Activated naive CD8-positive, alpha-beta T cell (primary cell): ENCODE data around the gene MRPL41.
A peak's percentile ranks its signal among the peaks of the same experiment; 100 is the strongest.
"Not testable (repeated sequence)": the region's sequence is repeated elsewhere in the genome, so short reads cannot be mapped to it uniquely, and the experiment has no call there.

Experiments used
- H3K27ac Mint-ChIP-seq: one replicate; pipeline ENCODE4 v1.8.0; 2021; ENCODE audit warnings: mixed read lengths
- H3K27me3 Mint-ChIP-seq: one replicate; pipeline ENCODE4 v1.8.0; 2021; ENCODE audit warnings: mixed read lengths
- H3K36me3 Mint-ChIP-seq: one replicate; pipeline ENCODE4 v1.8.0; 2021; ENCODE audit warnings: mixed read lengths
- H3K4me1 Mint-ChIP-seq: one replicate; pipeline ENCODE4 v1.8.0; 2021; ENCODE audit warnings: low read depth, mixed read lengths
- H3K4me3 Mint-ChIP-seq: one replicate; pipeline ENCODE4 v1.8.0; 2021; ENCODE audit warnings: mild to moderate bottlenecking, mixed read lengths
- H3K9me3 Mint-ChIP-seq: one replicate; pipeline ENCODE4 v1.8.0; 2021; ENCODE audit warnings: low read depth, mixed read lengths

Gene MRPL41

DNA sequence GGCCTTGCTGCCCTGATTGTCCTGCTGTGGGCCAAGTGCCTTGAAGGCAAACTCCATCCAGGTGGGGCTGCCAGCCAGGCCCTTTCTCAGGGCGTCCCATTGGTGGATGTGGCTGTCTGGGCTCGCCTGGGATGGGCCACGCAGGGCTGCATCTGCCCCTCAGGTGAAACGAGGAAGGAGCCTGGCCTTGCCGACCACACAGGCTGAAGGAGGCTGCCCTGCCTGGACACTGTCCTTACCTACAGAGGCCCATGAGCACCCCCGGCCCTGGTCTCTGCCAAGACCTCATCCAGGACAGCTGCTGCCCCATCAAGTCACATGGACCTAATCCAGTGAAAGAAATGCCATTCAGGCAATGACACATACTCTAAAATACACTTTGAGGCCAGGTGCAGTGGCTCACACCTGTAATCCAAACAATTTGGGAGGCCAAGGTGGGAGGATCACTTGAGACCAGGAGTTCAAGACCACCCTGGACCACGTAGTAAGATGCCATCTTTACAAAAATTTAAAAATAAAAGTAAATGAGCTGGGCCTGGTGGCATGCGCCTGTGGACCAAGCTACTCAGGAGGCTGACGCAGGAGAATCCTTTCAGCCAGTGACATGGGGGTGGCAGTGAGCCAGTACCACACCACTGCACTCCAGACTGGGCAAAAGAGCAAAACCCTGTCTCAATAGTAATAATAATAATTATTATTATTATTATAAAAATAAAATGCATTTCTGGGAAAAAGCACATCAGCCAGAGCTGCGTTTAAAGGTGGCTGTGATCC lies 35.3 kb upstream of the MRPL41 start:
- H3K27me3 Mint-ChIP-seq: no peaks in the 10 kb centered on the region
- H3K4me3 Mint-ChIP-seq: no peak overlapping the region
- H3K36me3 Mint-ChIP-seq: no peaks in the 10 kb centered on the region
- no peaks in the 10 kb centered on the region for H3K4me1 Mint-ChIP-seq
- H3K27ac Mint-ChIP-seq: no peak overlapping the region
- no peaks in the 10 kb centered on the region for H3K9me3 Mint-ChIP-seq

DNA sequence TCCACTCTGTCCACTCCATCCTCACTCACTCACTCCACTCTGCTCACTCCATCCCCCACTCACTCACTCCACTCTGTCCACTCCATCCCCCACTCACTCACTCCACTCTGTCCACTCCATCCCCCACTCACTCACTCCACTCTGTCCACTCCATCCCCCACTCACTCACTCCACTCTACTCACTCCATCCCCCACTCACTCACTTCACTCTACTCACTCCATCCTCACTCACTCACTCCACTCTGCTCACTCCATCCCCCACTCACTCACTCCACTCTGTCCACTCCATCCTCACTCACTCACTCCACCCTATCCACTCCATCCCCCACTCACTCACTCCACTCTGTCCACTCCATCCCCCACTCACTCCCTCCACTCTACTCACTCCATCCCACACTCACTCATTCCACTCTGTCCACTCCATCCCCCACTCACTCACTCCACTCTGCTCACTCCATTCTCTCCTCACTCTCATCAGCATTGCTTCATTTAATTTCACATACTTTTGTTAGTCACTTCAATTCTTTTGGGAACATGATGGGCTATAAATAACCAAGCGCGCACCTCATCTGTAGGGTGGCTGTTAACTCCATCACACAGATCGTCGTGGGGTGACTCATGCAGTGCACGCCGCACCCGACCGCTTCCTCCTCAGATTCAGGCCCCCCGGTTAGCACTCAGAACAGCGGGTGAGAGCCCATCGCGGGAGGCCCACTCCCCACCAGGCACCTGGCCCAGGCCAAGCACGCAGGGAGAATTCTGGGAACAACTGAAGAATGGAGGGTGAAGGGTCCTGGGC lies 32.8 kb upstream of the MRPL41 start:
- H3K36me3 Mint-ChIP-seq, H3K27ac Mint-ChIP-seq, H3K9me3 Mint-ChIP-seq, H3K27me3 Mint-ChIP-seq, H3K4me1 Mint-ChIP-seq, H3K4me3 Mint-ChIP-seq: not testable (repeated sequence)

DNA sequence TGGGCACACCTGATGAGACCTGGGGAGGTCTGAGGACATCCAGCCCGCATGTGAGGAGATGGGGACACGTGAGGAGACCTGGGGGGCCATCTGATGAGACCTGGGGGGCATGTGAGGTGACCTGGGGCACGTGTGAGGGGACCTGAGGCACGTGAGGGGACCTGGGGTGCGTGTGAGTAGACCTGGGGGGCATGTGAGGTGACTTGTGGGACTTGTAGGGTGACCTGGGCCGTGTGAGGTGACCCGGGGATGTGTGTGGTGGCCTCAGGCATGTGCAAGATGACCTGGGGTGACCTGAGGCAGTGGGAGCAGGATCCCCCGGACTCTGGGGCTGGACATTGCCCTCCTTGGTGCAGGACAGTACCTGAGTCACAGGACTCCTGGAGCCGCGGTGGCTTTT lies 32.1 kb upstream of the MRPL41 start:
- Mint-ChIP-seq H3K36me3 (no peaks in the 10 kb centered on the region), H3K27ac (no peak overlapping the region), H3K9me3 (no peaks in the 10 kb centered on the region), H3K4me1 (no peaks in the 10 kb centered on the region), H3K27me3 (no peaks in the 10 kb centered on the region), H3K4me3 (no peak overlapping the region)

DNA sequence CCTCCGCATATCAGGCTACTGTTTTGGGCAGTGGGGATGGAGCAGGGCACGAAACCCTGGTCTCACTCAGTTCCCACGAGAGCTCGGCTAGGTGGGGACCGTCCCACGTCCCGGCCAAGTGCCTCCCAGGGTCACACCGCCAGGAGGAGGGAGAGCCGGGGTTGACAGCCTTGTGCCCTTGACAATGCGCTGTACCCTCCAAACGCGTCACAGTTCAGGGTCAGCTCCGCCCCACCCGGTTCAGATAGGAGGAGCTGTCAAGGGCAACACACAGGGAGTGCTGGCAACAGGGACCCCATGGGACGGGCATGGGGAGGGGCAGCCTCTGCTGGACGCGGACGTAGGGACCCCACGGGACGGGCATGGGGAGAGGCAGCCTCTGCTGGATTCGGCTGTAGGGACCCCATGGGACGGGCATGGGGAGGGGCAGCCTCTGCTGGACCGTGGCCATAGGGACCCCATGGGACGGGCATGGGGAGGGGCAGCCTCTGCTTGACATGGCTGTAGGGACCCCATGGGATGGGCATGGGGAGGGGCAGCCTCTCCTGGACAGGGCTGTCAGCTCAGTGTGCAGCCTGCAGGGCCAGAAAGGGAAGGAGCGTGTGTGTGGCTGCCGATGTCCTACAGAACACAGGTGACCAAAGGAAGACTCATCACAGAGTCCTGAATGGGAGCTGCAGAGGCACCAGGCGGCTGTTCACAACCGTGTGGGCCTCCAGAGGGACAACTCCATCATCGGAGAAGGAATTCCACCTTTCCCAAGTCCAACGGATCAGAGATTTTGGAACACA lies 30.9 kb upstream of the MRPL41 start:
- no peaks in the 10 kb centered on the region for H3K9me3 Mint-ChIP-seq
- H3K36me3 Mint-ChIP-seq: no peaks in the 10 kb centered on the region
- no peaks in the 10 kb centered on the region for H3K27me3 Mint-ChIP-seq

DNA sequence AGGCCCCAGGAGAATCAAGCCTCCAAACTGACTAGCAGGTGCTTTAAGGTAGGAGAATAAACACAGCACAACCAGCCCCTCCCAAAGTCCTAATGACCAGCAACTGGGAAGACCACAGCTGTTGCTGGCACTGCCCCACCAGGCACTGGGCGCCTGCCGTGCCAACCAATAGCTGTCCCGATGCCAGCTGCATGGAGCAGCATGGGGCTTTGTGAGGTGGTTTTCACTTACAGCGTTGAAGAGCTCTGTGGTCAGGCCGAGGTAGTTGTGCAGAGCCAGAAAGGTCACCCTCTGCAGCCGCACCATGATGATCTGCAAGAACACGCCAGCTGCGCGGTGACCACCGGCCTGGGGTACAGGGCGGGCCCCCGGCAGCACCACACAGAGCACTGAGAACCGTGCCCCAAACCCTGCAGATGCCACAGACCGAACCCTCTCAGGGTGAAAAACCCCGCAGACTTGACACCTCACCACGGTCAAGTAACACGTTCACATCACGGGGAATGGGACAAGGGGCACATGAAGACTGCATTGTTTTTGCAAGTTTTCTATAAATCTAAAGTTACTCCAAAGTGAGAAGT lies 30.2 kb upstream of the MRPL41 start:
- H3K27me3 Mint-ChIP-seq: no peaks in the 10 kb centered on the region
- no peak overlapping the region for H3K4me3 Mint-ChIP-seq
- no peaks in the 10 kb centered on the region for H3K9me3 Mint-ChIP-seq
- H3K4me1 Mint-ChIP-seq: peaks cover 3% of the 10 kb centered on the region
- no peaks in the 10 kb centered on the region for H3K36me3 Mint-ChIP-seq
- no peak overlapping the region for H3K27ac Mint-ChIP-seq

More for the DNA sequence above, 30.9 kb upstream of the MRPL41 start:
- no peak overlapping the region for H3K4me3 Mint-ChIP-seq
- no peak overlapping the region for H3K27ac Mint-ChIP-seq
- H3K4me1 Mint-ChIP-seq: peaks cover 3% of the 10 kb centered on the region

DNA sequence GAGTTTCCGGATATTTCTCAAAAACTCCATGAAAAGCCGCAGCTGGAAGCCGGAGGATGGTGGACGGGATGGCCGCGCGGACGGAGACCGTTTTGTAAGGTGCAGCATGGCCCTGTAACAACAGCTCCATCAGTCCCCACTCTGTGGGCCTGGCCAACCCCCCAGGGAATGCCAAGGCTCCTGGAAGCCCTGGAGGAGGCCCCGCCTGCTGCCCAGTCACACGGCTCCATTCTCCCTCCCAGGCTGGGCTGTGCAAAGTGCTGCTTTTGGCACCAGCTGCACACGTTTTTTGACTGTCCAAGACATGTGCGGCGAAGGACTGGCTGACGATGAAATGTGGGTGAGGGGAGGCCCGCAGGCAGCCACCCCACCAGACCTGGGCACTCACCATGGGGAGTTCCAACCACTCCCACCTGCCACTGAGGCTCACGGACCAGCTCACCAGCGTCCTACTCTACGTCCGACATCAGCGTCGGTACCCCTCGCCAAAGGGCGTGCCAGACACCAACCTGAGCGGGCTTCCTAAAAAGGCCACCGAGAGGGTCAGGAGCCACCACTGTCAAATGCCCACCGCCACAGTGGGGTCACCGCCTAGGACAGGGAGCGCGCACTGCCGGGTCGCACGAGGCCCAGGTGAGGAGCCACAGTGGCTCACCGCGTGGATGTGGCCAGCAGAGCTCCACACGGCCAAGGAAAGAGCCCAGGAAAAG lies 28.8 kb upstream of the MRPL41 start:
- Mint-ChIP-seq H3K27me3 (no peaks in the 10 kb centered on the region), H3K27ac (no peak overlapping the region), H3K4me1 (peaks cover 3% of the 10 kb centered on the region), H3K9me3 (no peaks in the 10 kb centered on the region), H3K4me3 (no peak overlapping the region), H3K36me3 (no peaks in the 10 kb centered on the region)

DNA sequence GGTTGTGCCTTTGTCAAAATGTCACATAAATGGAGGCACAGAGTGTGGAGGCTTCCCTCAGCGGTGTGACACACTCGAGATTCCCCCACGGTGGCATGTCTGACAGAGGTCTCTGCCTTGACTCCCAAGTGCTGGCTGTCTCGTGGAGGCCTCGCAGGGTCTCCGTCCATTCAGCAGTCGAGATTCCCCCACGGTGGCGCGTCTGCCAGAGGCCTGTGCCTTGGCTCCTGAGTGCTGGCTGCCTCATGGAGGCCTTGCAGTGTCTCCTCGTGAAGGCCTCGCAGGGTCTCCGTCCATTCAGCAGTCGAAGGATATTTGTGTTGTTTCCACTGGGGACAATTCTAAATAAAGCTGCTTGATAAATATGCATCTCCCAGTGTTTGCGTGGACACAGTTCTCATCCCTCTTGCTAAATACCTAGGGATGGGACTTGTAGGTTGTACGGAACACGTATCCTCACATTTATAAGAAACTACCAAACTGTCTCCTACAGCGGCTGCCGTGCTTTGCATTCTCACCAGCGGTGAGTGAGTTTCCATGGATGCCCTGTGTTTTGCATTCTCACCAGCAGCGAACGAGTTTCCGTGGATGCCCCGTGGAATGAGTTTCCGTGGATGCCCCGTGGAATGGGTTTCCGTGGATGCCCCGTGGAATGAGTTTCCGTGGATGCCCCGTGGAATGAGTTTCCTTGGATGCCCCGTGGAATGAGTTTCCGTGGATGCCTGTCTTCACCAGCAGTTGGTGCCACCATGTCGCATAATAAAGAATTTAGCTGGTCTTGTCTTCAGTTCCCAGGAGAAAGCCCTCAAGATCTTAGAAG lies 27.3 kb upstream of the MRPL41 start:
- Mint-ChIP-seq H3K27me3 (no peaks in the 10 kb centered on the region), H3K27ac (no peak overlapping the region), H3K36me3 (no peaks in the 10 kb centered on the region), H3K4me1 (peaks cover 4% of the 10 kb centered on the region), H3K4me3 (no peak overlapping the region), H3K9me3 (no peaks in the 10 kb centered on the region)

DNA sequence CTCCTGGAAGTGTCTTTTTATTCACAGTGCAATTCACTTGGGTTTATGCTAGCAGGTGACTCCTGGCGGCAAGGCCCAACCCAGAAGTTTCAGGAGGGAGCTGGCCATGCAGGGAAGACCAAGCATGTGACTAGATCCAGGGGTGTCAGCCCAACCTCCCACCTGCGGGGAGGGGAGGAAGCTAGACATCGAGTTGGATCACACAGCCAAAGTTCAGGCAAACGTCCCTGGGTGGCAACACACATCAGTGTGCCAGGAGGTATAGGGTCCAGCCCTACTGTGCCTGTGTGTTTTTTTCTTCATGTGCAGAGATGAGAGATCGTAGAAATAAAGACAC lies 26.7 kb upstream of the MRPL41 start:
- H3K36me3 Mint-ChIP-seq: no peaks in the 10 kb centered on the region
- H3K27ac Mint-ChIP-seq: no peak overlapping the region
- no peaks in the 10 kb centered on the region for H3K27me3 Mint-ChIP-seq
- no peaks in the 10 kb centered on the region for H3K9me3 Mint-ChIP-seq
- H3K4me3 Mint-ChIP-seq: no peak overlapping the region
- peaks cover 4% of the 10 kb centered on the region for H3K4me1 Mint-ChIP-seq

DNA sequence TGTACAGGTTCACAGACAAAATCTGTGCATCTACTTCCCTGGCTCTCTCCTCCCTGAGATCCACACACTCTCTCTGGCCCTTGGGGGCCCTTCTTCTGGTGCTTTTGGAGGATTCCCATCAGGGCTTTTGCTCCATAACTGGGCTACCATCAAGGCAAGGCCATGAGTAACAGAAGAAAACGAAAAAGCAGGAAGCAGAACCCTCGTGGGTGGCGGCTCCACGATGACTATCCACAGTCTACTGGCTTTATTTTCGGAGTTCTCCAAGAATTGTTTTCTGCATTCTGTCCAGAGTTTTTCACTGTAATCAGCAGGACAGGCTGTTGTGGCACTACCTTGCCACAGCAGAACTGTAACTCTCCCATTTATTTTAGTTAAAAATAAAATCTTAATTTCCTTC lies 21.3 kb upstream of the MRPL41 start:
- H3K4me1 Mint-ChIP-seq: peaks cover 14% of the 10 kb centered on the region
- no peak overlapping the region for H3K27ac Mint-ChIP-seq

DNA sequence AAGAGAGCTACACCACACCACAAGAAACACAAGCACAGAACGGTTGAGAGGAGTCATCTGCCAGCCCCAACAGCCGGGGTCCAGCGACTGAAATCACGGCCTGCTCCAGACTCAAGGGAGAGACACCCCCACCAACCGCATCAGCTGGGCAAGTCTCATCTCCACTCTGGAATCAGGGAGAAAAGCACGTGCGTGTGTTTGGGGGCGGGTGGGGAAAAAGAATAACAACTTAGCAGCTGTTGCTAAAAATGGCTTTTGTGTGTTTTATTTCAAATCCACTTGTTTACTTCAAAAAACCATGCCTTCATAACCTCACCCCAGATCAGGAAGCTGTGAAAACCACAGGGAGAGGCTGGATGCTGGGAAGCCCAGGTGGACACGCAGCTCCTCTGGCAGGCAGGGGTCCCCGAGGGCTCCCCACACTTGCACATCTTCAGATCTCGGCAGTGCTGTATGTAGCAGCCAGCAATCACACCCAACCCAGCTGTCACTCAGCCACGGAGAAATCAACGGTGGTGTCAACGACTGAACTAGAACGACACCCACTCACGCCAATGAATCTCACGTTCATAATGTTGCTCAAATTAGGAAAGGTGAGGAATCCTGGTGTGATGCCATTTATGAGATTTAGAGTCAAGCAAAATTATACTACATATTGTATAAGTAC lies 20.4 kb upstream of the MRPL41 start:
- Mint-ChIP-seq H3K9me3 (no peaks in the 10 kb centered on the region), H3K4me1 (peaks cover 16% of the 10 kb centered on the region), H3K4me3 (no peak overlapping the region), H3K36me3 (no peaks in the 10 kb centered on the region), H3K27me3 (no peaks in the 10 kb centered on the region), H3K27ac (no peak overlapping the region)

More for the DNA sequence above, 21.3 kb upstream of the MRPL41 start:
- no peaks in the 10 kb centered on the region for H3K36me3 Mint-ChIP-seq
- H3K27me3 Mint-ChIP-seq: no peaks in the 10 kb centered on the region
- no peaks in the 10 kb centered on the region for H3K9me3 Mint-ChIP-seq
- no peak overlapping the region for H3K4me3 Mint-ChIP-seq

DNA sequence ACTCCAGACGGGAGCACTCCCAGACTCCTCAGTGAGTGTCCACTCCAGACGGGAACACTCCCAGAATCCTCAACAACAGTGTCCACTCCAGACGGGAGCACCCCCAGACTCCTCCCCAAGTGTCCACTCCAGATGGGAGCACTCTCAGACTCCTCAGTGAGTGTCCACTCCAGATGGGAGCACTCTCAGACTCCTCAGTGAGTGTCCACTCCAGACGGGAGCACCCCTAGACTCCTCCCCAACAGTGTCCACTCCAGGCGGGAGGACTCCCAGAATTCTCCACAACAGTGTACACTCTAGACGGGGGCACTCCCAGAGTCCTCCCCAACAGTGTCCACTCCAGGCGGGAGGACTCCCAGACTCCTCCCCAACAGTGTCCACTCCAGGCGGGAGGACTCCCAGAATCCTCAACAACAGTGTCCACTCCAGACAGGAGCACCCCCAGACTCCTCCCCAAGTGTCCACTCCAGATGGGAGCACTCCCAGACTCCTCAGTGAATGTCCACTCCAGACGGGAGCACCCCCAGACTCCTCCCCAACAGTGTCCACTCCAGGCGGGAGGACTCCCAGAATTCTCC lies 18.7 kb upstream of the MRPL41 start:
- H3K27ac Mint-ChIP-seq, H3K36me3 Mint-ChIP-seq, H3K4me3 Mint-ChIP-seq, H3K27me3 Mint-ChIP-seq, H3K9me3 Mint-ChIP-seq: not testable (repeated sequence)
- H3K4me1 Mint-ChIP-seq: peaks cover 26% of the 10 kb centered on the region

DNA sequence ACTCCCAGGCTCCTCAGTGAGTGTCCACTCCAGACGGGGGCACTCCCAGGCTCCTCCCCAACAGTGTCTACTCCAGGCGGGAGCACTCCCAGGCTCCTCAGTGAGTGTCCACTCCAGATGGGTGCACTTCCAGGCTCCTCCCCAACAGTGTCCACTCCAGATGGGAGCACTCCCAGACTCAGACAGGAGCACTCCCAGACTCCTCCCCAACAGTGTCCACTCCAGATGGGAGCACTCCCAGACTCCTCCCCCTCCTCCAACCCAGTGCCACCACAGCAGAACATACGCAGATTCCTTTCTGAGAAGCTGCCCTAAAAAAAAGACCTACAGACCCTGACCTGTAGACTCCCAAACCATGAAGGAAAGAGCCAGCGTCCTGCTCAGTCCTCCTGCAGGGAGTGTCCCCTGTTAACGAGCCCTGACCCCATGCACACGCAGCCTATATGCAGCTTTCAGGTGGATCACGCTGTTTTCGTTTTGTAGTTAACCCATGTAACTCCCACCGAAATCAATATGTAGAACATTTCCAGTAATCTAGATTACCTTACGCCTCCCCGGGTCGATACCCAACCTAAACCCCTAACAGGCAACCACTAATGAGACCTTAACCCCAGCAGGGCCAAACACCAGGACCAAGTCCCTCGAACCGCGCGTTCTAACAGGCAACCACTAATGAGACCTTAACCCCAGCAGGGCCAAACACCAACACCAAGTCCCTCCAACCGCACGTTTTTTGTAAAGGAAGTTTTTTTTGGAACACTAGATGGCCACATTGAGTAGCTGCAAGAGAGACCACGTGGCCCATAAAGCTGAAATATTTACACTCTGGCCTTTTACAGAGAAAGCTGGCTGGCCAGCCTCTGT lies 17.2 kb upstream of the MRPL41 start:
- H3K4me3 Mint-ChIP-seq: no peak overlapping the region
- peak overlapping the region; percentile 85 for H3K27ac Mint-ChIP-seq
- peaks cover 24% of the 10 kb centered on the region for H3K4me1 Mint-ChIP-seq
- H3K36me3 Mint-ChIP-seq: no peaks in the 10 kb centered on the region
- H3K9me3 Mint-ChIP-seq: no peaks in the 10 kb centered on the region
- H3K27me3 Mint-ChIP-seq: no peaks in the 10 kb centered on the region

DNA sequence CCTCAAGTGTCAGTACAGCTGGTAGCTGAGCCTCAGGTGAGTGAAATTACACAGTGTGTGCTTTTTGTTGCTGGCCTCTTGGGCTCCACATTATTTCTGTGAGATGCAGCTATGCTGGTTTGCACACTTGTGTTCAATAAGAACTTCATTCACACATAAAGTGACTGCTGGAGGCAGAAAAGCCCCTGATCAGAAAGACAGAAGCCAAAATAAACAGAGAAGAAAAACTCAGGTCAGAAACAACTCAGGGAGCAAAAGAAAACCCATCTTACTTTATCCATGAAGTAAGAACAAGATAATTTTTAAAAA lies 16.6 kb upstream of the MRPL41 start:
- Mint-ChIP-seq H3K27ac (peak overlapping the region; percentile 85), H3K9me3 (no peaks in the 10 kb centered on the region), H3K27me3 (no peaks in the 10 kb centered on the region), H3K4me1 (peaks cover 24% of the 10 kb centered on the region), H3K36me3 (no peaks in the 10 kb centered on the region), H3K4me3 (no peak overlapping the region)
